ENCODE results near the gene OPA1. TPM values are rescaled to one million over a fixed set of nuclear protein-coding genes. Genes with fewer than 3 reads are reported as not detected.
"Not testable (repeated sequence)": the region's sequence is repeated elsewhere in the genome, so short reads cannot be mapped to it uniquely, and the experiment has no call there.

OPA1 gene
- total and polyA plus RNA-seq, 2 of the 4 experiments (the other 2 are of a cell fraction) = 17.8 to 73.7 TPM

GRCh38 chr3:193610516-193610915 lies 17.5 kb downstream of the OPA1 start:
- H2BK15ac ChIP-seq (ENCODE audit: low read depth, low read length); CTCF ChIA-PET; H3K9me1 ChIP-seq (ENCODE audit: insufficient read depth, low read length); H3K9me3 ChIP-seq (ENCODE audit: control insufficient read depth, insufficient read depth, low read length); H3K27ac ChIP-seq (ENCODE audit: insufficient read depth, low read length); DNase-seq; H3K23ac ChIP-seq (ENCODE audit: low read depth, low read length); H4K20me1 ChIP-seq (ENCODE audit: insufficient read depth, low read length); H3K36me3 ChIP-seq (ENCODE audit: control insufficient read depth, insufficient read depth, low read length); H2BK20ac ChIP-seq (ENCODE audit: low read depth, low read length); H3K4me3 ChIP-seq (ENCODE audit: insufficient read depth, low read depth, low read length); H3K4me2 ChIP-seq (ENCODE audit: low read depth, low read length); H2BK5ac ChIP-seq (ENCODE audit: low read depth, low read length, poor library complexity, severe bottlenecking); POLR2A ChIA-PET (ENCODE audit: unreplicated experiment); H3K27me3 ChIP-seq (ENCODE audit: control insufficient read depth, insufficient read depth, low read length); H3K4me1 ChIP-seq (ENCODE audit: control insufficient read depth, insufficient read depth, low read length); H3K56ac ChIP-seq (ENCODE audit: extremely low read depth, insufficient read depth, low read length); intact Hi-C loops (cut with micrococcal nuclease); H2AFZ ChIP-seq (replicated peaks; ENCODE audit: low read length, poor library complexity); H3K9ac ChIP-seq (ENCODE audit: low read depth, low read length); H4K91ac ChIP-seq (ENCODE audit: insufficient read depth, low read depth, low read length); H3K18ac ChIP-seq (ENCODE audit: low read depth, low read length); H2AK9ac ChIP-seq (replicated peaks; ENCODE audit: low read depth, low read length, poor library complexity); H2BK120ac ChIP-seq (ENCODE audit: low read depth, low read length); ATAC-seq (ENCODE audit: low read depth); H2AK5ac ChIP-seq (ENCODE audit: low read depth, low read length); H4K8ac ChIP-seq (ENCODE audit: low read depth in 2 of 2, low read length in 2 of 2); H3K14ac ChIP-seq (replicated peaks; ENCODE audit: low read depth, low read length); H3K4ac ChIP-seq (ENCODE audit: low read depth, low read length); dilution Hi-C loops (cut with HindIII; ENCODE audit: low sequenced_read_pairs, unreplicated experiment); H4K5ac ChIP-seq (ENCODE audit: low read depth, low read length); BruUV-seq (replicated peaks); in situ Hi-C loops (cut with MboI; ENCODE audit: low sequenced_read_pairs): not testable (repeated sequence)
- peaks cover 8 to 29% of the 10 kb centered on the region in 2 experiments for H3K79me1 ChIP-seq (ENCODE audit: low read depth in 1 of 2, low read length in 2 of 2)
- 100% methylated on average over 4 of the region's 11 CpGs; no CpG with 5 or more reads in 1 of the 2 experiments for WGBS, 2 experiments (ENCODE audit: extremely low coverage in 2 of 2, insufficient read length in 1 of 2)
